Neural progenitor cell (in vitro differentiated cells): Measurements from ENCODE around the gene RPS6KA3.

Experiments
- CTCF ChIP-seq: fragments of 200-600 bp; sonication (generic); IDR thresholded peaks from 2 replicates; pipeline ENCODE4 v1.5.1; 2017; ENCODE audit warnings: antibody characterized with exemption, mild to moderate bottlenecking
- EZH2 ChIP-seq: fragments of 200-600 bp; sonication (generic); IDR thresholded peaks from 2 replicates; pipeline ENCODE4 v1.6.1; 2017; ENCODE audit warnings: antibody characterized with exemption, mild to moderate bottlenecking, moderate library complexity

- TF ChIP-seq EZH2 (no peak), CTCF (no peak)
Measured at GRCh38 chrX:20224814-20225487, 41.8 kb downstream of the RPS6KA3 start.
